ENCODE measurements around the gene MAD1L1.
"Not testable (repeated sequence)": the region's sequence is repeated elsewhere in the genome, so short reads cannot be mapped to it uniquely, and the experiment has no call there.

The MAD1L1 gene

DNA sequence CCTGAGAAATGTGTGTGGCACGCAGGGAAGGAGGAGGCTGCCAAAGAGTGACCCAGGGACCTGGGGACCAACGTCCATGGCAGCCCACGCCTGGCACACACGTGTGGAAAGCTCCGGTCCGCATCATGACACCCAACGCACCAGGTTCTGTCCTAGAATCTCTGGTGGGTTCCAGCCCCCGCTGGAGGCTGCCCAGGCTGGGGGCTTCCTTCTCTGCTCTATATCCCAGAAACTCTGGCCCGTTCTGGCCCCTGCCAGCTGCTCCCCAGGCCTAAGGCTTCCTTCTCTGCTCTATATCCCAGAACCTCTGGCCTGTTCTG is 300.8 kb downstream of the MAD1L1 start:
- DNase-seq, result no peak

DNA sequence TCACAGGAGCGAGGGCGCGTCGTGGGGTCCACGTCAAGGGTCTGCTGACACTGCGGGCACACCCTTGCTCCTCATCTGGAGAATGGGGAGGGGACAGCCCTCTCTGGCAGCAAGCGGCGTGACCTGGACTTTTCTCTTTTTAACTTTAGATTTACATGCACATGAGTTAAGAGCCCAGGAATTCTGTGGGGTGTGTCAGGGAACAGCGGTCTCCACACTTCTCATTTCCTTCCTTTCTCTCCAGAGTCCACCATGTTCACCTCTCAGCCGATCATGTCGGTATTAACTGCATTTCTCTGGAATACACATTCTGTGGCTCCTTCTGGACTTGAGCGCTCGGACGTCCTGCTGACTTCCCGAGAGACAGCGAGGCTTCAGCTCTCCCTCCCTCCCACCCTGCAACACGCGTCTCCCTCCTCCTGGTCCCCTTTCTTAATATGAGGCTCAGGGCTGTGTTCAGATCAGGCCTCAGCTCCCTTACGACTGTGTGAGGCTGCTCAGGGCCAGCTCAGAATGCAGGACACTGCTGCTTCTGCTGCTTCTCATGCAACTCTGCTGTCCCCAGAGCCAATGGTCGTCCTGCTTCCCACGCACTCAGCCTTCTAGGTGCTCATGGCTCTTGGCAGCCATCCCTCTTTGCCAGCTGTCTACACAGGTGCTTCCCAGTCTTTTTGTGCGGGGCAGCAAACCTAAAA is 301.3 kb downstream of the MAD1L1 start:
- no peak for DNase-seq

DNA sequence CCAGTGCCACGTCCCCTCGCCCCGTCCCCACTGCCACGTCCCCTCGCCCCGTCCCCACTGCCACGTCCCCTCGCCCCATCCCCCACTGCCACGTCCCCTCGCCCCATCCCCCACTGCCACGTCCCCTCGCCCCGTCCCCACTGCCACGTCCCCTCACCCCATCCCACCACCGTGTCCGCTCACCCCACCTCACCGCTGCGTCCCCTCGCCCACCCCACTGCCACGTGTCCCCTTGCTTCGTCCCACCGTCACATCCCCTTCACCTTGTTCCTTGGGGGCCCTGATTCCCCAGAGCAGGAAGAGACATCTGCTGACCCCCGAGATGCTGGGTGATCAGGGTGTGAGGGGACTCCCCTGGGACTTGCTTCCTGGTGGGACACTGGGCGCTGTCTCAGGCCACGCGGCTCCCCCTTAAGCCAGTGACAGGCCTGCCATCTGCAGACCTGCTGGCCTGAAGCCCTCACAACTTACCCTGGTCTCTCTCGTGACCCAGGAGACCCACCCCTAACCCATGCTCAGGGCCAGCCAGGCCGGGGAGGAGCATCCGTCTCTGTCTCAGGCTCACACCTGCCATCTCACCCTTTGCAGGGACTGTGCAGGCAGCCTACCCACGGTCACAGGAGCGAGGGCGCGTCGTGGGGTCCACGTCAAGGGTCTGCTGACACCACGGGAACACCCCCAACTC is 302.2 kb downstream of the MAD1L1 start:
- DNase-seq, result no peak

DNA sequence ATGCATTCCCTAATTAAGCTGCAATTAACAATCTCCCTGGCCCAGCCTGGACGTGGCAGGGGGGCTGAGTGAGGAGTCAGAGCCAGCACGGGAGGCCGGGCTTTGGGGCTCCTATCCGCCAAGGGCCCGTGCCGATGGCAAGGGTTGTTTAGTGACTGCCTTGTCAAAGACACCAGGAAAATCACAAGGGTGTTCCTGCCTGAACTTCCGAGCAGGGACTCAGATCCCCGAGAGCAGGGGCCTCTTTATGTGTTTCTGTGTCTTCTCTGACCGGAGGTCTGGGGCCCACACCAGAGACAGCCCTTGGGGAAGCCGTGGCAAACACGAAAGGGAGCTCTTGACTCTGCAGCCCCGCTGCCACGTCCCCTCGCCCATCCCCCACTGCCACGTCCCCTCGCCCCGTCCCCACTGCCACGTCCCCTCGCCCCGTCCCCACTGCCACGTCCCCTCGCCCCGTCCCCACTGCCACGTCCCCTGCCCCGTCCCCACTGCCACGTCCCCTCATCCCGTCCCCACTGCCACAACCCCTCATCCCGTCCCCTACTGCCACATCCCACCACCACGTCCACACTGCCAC is 303.3 kb downstream of the MAD1L1 start:
- DNase-seq, result not testable (repeated sequence)

DNA sequence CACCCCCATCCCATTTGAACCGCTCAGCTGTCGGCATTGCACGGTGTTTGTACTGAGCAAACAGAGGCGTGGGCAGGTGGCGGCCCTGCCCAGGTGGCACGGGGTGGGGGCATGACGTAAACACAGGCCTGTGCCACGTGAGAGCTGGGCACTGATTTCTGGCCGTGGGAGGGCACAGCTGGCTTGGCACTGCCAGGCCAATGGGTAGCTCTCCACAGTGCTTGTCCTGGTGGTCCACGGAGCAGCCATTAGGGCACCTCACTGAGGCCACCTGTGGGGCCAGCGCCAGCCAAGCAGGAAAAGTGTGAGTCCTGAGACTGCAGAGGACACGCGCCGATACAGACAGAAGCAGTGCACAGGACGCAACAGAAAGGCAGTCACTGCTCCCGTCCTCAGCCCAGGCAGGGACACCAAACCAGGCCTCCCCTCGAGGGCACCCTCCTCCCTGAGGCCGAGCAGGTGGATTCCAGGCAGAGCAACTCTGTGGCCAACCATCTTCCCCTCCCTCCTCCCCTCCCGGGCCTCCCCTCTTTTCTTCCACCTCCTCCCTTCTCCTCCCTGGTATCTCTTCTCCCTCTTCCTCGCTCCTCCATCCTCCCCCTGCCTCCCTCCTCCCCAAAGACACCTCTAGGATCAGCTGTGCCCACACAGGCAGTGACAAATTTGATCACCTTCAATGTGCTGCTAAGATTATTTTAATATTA is 303.9 kb downstream of the MAD1L1 start:
- DNase-seq, result no peak

DNA sequence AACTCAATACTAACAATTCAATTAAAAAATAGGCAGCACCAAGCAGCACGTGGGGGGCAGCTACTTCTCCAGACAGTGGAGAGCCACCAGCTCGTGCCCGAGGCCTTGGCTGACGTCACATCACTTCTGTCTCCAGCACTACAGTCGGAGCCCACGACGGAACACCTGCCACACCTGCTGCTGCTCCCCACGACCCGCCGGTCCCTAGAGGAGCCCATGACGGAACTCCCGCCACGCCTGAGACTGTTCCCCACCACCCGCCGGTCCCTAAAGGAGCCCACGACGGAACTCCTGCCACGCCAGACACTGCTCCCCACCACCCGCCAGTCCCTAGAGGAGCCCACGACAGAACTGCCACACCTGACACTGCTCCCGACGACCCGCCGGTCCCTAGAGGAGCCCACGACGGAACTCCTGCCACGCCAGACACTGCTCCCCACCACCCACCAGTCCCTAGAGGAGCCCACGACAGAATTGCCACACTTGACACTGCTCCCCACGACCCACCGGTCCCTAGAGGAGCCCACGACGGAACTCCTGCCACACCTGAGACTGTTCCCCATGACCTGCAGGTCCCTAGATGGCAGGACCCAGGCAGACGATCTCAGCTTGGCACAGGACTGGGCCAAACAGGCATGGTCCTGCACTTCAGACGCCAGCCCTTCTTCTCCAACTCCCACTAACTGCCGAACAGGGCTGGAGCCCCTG is 304.7 kb downstream of the MAD1L1 start:
- DNase-seq, result no peak

DNA sequence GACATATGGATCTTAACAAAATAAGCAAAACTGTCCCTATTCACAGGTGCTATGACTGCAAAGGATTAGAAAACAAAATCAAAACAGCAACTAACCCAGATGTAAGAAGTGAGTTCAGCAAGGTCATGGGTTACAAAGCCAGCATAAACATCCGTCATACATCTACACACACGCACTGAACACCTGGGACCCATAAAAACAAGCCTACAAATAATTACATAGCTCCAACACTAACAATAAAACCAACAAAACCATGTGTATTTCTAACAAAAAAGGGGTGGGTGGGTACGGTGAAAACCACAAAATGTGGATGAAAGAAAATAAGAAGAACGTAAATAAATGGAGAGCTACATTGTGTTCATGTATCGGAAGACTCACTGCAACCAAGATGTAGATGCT is 305.8 kb downstream of the MAD1L1 start:
- DNase-seq, result no peak

DNA sequence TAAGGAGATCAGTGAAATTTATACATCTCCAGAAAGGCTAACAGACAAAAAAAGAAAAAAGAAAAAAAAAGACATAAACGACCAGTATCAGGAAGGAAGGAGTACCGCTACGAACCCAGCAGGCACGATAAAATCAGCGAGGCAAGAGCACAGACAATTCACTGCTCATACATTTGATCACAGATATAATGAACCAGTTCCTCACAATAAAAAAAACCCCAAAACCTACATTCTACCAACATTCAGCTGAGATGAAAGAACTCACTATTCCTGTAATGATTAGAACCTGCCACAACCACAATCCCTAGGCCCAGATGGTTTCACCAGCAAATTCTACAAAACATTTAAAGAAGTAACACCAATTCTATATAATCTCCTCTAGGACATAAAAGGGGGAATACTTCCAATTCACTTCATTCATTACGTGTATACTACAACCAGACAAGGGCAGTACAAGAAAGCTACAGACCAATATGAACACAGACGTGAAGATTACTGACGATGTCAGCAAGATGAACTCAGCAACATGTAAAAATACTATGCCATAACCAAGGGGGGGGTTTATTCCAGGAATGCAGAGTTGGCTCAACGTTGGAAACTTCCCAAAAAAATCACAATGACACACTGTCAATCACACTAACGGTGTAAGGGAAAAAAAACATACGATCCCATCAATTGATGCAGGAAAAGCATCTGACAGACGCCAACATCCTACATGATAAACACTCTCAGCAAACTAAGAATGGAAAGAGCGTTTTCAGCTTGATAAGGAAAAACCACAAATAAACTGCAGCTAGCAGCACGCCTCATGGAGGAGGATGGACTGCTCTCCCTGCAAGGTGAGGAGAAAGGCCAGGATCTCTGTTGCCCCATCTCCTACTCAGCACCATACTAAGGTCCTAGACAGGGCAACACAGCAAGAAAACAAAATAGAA is 306.5 kb downstream of the MAD1L1 start:
- DNase-seq, result no peak

DNA sequence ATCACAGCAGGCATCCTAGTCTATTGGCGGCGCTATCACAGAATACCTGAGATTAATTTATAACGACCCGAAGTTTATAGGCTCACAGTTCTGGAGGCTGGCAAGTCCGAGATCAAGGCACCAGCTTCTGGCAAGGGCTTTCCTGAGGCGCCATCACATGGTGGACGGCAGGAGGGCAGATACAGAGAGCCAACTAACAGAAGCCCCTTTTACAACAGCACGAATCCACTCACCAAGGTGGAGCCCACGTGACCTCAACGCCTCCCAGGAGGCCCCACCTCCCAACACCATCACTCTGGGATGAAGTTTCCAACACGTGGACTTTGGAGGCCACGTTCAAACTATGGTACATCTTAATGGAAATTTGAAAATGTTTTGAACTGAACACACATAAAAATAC is 307.4 kb downstream of the MAD1L1 start:
- DNase-seq, result no peak

DNA sequence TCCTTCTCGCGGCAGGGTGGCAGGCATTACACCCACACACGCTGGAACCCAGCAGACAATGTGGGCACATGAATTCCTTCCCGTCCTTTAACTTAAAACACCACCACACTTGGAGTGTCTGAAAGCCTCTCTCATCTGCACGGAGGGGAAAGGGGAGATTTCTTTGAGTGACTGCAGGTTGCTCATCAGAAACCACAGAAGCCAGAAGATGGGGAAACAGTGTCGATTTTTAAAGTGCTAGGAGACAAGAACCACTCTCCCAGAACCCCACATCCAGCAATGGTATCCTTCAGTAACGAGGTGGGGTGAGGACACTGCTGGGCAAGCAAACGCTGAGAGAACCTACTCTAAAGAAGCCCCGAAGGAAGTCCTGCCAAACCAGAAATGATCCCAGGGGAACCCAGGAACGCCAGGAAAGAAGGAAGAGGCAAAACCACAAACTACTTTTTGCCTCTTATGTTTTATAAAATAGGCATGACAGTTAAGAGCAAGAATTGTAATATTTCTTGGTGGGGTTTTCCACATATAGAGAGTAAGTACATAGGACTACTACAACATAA is 308.4 kb downstream of the MAD1L1 start:
- DNase-seq, result no peak

DNA sequence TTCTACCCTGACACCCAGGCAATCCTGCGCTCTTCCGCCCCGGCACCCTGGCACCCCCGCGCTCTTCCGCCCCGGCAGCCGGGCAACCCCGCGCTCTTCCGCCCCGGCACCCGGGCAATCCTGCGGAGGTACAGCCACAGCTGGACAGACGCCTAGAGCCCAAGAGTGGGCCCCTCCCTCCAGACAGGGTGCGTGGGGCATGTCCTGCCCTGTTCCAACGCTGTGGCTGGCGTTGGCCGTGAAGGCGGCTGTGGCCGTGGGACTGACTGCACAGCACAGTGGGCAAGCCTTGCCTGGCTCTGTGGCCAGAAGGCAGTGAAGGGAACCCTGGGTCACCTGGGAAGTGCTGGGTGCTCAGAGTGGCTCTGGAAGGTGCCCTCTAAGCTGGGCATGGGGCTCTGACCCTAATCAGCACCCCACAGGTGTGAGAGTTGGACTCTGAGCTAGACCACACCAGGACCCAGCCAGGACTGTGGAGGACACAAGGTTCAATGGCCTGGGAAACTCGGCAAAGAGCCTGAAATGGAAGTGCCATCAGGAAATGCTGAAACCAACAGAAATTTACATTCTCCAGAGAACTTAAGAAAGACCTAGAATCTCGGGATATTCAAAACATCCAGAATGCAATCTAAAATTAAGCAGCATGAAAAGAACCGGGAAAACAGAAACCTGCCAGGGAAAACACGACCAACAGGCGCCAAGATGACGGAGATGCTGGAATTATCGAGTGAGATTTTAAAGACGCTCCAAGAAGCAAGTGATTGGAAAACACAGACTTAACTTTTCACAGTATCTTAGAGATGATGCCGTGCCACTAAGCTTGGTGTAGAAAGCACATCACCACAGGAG is 309.1 kb downstream of the MAD1L1 start:
- DNase-seq, result no peak

DNA sequence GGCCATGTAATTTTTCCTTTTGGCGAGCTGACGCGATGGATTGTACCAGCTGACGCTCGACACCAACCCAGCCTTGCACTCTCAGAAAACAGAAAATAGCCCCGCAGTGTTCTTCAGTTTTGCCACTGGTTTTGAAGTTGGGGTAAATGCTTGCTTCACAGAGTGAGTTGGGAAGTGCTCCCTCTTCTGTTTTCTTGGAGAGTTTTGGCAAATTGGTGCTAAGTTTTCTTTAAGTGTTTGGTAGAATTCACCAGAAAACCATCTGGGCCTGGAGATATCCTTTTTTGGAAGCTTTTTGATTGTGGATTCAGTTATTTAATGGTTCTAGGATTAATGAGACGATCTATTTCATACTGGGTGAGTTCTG is 309.9 kb downstream of the MAD1L1 start:
- no peak for DNase-seq

DNA sequence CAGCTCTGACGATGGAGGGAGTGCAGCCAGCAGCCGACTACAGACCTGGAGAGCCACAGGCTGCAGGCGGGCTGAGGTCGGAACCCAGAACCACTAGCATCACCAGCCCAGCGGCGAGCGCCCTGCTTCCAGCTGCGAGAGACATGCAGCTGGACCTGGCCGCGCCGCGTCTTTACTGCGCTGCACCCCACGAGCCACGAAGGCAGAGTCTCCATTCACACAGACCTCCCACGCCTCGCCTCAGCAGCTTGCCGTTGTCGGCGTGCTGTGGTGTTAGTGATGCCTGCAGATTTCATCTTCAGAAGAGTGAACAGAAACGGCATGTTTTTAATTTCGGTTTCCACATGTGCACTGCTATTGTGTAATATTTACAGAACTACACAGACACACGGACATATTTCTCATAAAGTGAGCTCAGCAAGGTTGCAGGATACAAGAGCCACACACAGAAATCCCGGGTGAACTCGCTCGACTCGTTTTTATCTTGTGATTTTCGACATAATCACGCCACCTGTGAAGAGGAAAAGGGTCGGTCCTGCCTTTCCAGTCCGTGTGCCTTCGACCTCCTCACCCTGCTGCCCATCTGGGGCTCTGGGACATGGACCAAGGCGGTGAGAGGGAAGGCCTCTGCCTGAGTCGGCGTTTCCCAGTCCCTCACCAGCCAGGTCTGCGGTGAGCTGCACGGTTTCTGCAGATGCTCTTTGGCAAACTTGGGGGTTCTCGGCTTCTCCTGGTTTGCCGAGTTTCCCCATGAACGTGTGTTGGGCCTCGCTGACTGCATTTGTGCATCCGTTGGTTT is 310.5 kb downstream of the MAD1L1 start:
- no peak for DNase-seq

DNA sequence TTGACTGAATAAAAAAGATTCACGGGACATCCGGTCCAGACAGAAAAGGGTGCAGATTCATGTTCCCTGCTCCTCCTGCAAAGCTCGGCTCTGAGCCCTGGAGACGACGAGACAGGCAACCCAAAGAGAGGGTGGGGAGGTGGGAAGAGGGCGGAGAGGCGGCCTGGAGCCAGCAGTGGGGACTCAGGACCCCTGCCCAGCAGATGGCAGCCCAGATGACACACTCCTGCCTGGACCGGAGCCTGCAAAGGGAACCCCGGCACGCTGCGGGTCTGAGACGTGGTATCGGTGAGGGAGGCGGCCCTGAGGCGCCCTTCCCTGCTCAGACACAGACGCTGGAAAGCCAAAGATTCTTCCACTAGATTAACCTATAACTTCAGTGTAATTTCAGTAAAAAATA is 311.9 kb downstream of the MAD1L1 start:
- no peak for DNase-seq

DNA sequence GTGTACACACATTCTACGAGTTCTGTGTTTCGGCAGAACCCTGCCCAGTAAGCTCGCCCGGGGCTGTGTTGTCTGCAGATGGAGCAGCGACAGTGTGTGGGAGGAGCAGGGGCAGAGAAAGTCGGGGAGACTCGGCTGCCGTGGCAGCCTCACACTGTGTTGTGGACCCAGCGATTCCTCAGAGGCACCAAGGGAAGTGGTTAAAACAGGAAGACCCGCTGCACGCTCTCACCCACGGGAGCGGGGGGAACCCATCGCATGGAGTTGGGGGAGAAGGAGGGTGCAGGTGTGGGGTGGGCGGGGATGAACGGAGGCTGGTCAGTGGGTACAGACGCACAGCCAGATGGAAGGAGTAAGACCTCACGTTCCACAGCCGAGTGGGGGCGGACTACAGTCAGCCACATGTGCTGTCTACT is 312.5 kb downstream of the MAD1L1 start:
- DNase-seq, result no peak

DNA sequence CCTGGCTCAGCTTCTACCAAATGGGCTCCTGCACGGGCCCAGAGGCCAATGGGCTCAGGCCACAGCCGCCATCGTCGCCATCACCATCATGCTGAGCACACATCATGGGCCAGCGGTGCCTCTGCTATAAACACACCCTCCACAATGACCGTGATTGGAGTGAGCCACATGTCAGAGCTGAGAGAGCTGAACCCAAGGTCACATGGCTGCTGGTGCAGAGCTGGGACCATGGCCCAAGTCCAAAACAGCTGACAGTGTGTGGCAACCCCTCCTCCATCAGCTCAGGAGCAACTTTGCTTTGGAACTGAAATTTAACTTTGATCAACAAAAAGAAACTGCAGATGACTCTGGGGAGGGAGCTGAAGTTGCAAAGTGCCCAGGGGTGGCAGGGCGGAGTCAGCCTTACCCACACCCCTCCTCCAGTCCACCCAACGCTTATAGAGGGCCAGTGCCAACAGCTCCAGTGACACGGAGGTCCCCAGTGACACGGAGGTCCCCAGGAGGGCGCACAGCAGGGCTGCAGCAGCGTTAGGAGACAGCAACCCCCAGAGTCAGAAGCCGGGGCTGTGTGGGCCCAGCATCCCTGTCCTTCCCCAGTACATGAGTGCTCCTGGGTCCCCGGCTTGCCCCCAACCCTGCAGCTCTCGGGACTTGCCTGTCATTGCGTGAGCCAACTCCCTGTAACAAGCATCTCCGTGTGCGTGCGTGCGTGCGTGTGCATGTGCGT is 313.0 kb downstream of the MAD1L1 start:
- no peak for DNase-seq

DNA sequence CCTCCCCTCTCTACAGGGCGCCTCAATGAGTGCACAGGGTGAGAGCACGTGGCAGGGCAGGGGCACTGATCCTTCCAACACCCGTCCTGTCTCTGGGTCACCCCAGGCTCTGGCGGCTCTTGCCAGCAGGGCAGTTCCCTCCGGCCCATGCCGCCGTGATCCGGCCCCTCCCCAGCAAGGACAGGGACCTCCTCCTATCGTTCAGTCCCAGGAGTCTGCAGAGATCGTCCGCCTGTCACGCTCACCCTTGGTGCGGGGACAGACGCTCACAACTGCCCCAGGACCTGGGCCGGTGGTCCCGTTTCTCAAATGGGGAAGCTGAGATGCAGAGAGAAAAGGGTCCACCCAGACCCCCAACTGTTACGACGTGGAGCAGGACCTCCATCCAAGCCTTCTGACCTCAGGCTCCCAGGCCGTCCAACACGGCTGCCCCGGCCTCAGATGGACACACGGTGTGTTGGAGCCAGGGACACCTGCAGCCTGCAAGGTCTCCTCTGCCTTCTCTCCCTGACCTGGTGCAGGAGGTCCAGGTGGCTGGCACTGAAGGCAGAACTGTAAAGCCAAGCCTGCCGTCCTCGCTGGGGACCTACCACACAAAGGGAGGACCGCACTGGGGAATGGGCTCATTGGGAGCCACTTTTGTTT is 313.7 kb downstream of the MAD1L1 start:
- no peak for DNase-seq

DNA sequence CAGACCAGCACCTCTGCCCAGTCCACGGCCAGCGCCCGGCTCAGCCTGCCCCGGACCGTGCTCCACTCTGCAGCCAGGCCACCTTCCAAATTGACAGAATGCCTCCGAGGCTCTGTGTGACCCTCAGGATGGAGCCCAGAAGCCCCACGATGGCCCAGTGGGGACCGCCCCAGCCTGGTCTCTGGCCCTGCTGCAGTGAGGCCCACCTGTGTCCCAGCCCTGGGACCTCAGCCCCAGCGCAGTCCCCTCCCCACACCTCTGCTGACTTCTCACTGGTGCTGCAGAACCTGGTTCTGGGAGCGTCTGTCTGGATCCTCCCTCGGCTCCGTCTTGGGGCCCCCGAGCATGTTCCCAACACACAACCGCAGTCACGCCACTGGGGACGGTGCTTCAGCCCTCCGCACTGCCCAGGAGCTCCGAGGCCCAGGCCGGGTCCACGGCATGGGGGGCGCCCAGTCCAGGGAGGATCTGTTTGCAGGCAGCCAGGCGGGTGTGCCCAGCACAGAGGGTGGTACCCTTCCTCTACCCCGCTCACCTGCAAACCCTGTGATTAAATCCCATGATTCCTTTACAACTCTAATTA is 314.6 kb downstream of the MAD1L1 start:
- no peak for DNase-seq

Measured in cerebellar nuclear complex (tissue), 1 donor.